ENCODE measurements around the gene ENDOD1.

- no peak for TF ChIP-seq POLR2A (IDR thresholded peaks at IDR 0.05; ENCODE audit: low read depth, low read length)
- TF ChIP-seq PAX5 (IDR thresholded peaks at IDR 0.05; ENCODE audit: insufficient read depth, low read length, severe bottlenecking), result no peak
- no peak for TF ChIP-seq POLR2AphosphoS5 (IDR thresholded peaks at IDR 0.05; ENCODE audit: low read depth, low read length)
These were observed 16.7 kb upstream of the ENDOD1 start for GRCh38 chr11:95072948-95073347.

All from GM12891 (cell line).